M059J (cell line): ENCODE results near the gene PTPRT. TPM values are rescaled to one million over a fixed set of nuclear protein-coding genes. Genes with fewer than 3 reads are reported as not detected.

ENCODE experiments used
- DNase-seq: peaks from one replicate; pipeline ENCODE4 v3.0.0-alpha.2; 2012; ENCODE audit warnings: low read depth
- total RNA-seq: library from RNA; depleted of rRNA; stranded (reverse); fragments of >200 nt; shearing (Covaris generic); gene quantifications from 2 replicates; pipeline ENCODE4 v1.2.3, GENCODE V29; 2014

PTPRT gene
- total RNA-seq, 1 experiment from 2014 or later: not detected

DNA sequence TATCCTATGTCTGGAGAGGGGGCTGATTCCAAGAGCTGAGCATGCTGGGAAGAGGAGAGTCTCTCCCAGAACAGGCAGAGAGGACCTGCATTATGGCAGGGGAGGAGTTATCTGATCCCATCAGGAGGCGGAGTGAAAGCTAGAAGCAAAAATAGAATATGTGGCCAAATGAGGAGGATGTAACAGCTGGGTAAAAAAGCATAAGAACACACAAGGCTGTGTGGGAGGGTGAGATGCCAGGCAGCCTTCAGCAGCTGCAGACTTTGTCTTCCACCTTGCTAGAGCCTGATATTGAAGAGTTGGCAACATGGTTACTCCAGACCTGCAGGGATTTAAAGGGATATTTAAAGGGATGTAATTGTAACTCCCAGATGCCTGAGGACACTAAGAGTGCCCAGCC, 167.1 kb downstream of the PTPRT start:
- DNase-seq: no peak

DNA sequence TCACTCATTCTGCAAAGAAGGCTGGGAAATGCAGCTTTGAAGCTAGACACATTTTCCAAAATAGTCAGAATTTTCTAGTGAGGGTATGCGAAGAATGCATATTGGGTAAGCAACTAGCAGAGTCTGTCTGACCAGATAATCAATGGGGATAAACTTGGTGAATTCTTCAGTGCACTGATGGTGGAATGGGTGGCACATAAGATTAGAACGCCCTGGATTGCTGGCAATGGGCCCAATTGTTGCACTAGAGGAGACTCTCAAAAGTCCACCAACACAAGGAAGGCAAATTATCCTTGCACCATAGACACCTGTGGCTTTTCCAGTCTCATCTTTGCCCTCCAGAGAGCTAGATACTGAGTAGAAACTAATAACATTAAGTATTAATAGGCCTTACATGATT, 167.6 kb downstream of the PTPRT start:
- no peak for DNase-seq

DNA sequence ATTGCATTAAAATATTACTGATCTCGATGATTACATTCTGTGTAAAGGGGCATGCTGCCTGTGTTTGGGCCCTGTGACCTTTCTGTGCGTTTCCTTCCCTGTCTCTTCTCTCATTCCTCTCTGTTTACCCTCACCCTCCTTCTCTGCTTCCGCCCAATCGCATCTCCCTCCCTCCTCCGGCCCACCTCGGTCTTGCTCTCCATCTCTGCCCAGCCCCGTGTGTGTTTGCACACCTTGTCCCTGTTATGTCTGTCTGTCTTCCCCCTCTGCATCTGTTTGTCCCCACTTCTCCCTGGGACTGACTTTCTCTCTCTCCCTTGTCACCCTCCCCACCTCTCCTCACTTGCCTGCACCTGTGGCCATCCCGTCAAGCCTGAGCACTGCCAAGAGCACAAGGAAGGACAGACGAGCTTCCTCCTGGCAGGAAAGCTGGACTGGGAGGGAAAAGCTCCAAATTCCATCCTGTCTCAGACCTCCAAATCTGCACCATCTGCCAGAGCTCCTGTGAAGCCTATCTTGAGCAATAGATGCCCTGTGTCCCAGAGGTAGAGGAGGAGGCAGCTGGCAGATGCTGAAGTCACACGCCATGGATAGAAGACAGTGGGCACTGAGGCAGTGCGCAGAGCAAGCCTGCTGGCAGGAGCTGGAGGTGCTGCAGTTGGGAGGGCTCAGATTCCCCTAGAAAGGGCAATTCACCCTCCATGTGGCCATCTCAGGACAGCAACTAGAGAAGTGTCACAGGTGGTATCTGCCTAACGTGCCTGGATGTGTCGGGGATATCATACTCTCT, 172.3 kb downstream of the PTPRT start:
- no peak for DNase-seq

DNA sequence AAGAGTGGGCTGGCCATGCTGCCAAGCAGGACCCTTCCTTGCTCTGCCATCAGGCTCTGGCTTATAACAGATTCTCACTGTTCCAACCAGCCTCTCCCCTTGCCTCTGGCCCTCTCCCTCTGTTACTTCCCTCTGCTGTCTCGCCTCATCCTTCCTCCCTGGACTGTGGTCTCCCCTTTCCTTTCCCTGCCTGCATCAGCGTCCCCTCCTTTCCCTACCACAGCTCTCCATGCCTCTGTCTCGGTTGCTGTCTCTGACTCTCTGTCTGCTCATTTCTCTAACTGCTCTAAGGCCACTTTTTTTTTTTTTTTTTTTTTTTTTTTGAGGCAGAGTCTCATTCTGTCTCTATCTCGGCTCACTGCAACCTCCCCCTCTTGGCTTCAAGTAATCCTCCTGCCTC, 173.4 kb downstream of the PTPRT start:
- no peak for DNase-seq

DNA sequence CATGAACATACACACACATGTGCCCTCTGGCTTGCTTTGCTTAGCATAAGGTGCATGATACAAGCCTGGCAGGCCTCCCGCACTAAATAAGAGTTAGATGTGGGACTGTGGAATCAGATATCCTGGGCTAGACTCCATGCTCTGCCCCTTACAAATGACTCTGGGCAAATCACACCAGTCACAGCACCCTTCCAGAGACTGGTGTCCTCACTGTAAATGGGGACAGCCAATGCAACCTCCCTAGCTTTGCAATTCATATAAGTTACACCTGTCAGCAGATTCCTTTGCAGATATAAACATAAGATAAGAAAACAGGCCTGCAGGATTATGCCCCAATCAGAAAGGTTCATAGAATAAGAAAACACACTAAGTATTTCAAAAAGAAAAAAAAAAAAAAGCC, 174.1 kb downstream of the PTPRT start:
- DNase-seq: no peak

DNA sequence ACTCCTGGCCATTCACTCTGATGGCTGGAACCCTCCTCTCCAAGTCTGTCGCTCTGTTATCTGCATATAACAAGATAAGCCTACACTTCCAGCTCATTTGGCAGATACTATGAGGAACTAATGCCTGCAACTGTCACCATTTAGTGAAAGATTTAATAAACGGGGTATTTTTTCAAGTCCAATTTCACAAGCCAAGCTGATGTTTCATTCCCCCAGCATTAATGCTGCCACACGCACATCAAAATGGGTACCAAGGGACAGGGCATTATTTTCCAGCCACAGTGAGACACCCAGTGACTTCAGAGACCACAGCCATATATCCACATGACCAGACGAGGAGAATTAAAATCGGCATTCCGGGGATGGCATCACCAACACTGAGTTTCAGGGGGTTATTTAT, 175.5 kb downstream of the PTPRT start:
- no peak for DNase-seq

DNA sequence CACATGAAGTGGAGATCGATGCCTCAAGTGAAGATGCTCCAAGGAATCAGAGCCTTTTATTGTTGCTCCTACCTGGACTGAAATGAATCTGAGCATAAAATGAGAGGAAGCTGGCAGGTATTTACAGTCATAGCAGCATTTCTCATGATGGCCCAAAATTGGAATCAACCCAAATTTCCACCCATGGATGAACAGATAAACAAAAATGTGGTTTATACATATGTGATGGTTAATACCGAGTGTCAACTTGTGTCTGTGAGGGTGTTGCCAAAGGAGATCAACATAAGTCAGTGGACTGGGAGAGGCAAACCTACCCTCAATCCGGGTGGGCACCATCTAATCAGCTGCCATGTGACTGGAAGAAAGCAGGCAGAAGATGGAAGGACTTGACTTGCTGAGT, 178.2 kb downstream of the PTPRT start:
- DNase-seq: no peak

DNA sequence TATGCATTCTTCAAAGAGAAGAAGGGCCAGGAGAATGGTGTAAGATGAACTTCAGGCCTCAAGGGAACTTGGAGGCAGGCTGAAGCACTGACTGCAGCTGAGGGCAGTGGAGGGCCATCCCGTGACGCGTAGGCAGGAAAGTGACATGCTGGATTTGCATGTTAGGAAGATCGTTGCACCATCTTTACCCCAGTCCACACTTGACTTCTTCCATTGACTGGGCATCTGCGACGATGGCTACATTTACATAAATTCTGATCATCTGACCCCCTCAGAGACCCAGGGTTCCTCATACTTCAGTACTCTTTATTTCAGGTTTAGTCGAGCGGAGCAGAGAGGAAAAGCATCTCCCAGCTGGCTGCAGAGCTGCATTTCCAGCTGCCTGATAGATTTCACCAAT, 180.2 kb downstream of the PTPRT start:
- no peak for DNase-seq

DNA sequence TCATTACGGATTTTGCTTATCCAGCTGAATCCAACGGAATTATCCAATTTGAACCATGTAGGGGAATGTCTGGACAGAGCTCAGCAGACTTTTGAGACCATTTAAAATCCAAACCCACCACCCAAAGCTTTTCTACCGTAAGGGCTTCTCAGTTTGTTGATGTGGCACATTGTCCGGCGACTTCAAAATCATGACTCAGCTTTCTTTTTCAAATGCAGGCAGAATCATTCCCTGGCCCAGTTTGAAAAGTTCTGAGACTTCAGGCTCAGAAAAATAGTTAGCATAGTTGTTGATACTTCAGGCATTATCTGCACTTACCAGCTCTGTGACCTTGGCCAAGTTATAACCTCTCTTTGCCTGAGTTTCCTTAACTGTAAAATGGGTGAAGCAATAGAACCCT, 182.2 kb downstream of the PTPRT start:
- DNase-seq: no peak

DNA sequence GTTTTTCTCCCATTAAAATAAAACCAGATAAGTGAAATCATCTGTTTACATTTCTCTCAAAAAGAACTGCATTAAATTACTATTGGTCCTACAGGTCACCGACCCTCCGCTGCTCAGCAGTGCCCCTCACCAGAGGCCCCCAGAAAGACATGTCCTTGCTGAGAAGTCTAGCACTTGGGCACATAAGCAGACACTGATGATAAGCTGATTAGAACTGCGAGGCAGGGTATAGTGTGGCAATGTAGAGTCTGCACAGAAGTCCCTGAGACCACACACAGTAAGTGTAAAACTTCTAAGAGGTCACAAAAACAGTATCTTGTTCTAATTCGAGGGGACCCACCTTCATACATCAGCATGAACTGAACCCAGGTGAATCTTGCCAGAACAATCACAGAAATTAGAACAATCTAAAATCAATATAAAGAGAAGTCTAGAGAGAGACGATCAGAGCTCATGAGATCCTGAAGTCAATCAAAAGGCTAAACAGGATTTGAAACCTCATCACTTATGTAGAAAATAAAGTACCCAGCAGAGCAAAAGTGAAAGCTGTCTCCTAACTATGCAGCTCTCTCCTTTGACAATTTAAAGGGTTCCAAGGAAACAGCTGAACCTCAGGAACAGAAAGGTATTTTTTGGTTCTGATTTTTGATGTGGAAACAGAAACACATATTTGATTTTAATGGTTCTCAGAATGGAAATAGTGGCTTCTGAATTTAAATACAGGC, 182.9 kb downstream of the PTPRT start:
- DNase-seq: no peak

DNA sequence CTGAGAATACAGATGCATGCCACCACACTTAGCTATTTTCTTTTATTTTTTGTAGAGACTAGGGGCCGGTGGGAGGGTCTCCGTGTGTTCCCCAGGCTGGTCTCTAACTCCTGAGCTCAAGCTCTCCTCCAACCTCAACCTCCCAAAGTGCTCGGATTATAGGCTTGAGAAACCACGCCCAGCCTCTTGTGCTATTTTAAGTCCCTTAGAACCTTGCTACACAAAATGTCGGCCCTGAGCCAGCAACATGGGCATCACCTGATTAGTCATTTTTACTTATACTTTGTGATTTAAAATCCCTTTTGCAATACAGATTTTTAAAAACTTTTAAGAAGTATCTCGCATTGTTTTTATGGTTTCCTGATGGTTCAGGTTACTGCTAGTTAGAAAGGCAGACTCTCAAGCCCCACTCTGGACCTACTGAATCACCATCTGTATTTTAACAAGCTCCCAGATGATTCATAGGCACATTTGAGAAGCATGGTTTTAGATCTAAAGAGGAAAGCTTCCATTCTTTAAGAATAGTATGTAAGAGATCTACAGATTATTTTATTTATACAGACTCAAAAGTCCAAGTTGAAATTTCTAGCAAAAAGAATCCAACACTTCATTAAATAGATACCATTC, 186.3 kb downstream of the PTPRT start:
- DNase-seq: no peak

DNA sequence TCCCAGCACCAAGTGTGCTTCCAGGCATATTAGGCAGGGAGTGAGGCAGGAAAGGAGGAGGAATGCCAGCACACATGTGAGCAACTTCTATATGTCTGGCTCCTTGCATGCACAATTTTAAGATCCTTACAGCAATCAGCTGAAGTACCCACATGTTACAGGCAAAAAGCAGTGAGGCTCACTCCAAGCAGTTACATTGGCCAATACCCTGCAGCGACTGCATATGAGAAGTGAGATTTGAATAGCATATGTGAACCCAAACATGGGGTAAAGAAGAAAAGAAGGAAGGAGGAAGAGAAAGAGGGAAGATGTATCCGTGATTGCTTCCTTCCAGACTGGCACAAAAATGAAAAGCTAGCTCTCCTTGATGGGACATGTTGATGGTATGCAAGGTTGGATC, 193.6 kb downstream of the PTPRT start:
- no peak for DNase-seq

DNA sequence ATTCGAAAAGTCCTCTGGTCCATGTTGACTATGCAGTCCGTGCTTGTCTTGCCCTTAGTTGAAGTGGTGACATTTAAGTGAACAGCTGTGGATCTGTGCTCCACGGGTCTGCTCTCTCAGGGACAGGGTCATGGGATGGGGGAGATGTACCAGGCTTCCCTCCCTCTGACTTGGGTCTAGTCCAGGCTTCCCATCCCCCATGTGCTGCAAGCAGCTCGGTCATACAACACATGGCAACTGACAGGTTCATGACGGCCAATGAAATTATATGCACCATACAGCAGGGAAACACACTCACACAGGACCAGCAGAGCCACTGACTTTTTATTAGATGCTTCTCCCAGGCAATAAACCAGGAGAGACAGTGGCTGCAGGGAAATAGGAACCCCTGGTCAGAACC, 201.4 kb downstream of the PTPRT start:
- DNase-seq: no peak

DNA sequence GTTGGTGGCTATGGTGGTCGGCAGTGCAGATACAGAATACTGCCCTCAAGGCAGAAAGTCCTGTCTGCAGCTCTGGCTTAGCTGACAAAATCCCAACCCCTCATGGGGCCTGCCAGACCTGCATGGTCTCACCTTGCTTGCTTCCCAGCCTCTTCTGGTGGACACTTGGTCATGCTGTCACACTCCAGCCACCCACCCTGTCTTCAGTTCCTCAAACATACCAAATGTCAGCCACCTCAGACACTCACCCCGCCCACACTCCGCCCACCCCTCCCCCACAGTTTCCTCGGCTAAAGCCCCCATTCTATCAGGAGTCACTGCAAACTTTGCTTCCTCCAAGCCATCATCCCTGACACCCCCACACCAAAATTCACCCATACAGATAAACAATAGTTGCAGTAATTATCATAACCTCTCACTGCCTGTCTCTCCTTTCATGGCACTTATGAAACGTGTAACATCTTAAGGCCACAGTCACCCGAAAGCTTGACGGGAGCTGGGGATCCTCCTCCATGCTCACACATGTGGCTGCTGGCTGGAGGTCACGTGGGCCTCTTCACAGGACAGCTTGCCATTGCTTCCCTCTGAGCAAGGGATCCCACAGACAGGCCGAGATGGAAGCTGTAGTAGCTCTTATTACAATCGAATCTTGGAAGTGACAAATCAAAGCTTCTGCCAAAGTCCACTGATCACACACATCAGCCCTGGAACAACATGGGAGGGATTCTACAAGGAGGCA, 202.2 kb downstream of the PTPRT start:
- no peak for DNase-seq

DNA sequence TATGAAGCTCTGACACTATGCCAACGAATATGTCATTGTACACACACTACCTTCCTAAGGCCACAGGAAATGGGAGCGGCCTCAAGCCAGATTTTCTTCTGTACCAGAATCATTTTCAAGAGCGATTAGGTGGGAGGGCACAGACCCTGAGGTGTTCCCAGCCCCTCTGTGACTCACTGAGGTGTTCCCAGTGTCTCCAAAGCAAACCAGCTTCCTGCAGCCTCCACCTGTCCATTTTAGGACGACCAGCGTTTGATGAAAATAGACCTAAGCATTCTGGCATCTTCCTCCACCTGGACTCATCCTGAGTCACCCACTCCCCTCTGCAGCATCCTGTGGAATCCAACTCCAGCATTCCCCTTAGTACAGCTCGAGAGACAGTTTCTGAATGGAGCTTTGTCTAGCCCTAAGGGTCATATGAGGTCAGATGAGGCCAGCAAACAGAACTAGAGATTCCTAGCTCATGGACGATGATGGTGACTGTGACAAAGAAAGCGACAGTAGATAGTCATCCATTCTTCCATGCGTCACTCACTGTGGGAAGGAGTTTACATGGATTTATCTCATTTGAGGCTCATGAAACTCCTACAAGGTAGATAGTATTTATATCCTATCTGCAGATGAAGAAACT, 203.4 kb downstream of the PTPRT start:
- no peak for DNase-seq

DNA sequence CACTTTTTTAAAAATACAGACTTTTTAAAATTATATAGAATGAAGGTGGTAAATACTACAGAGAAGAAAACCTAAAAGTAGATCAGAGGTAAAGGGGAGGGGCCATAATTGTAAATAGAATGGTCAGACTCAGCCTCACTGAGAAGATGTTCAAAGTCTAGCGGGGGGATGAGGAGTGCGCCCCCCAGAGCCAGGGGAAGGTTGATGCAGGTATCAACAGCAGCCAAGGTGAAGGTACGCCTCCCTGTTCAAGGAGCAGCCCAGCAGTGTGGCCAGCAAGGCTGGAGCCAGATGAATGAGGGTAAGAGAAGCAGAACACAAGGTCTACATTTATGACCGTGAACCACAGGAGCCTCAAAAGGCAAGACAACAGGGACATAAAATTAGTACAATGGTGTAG, 204.1 kb downstream of the PTPRT start:
- no peak for DNase-seq

DNA sequence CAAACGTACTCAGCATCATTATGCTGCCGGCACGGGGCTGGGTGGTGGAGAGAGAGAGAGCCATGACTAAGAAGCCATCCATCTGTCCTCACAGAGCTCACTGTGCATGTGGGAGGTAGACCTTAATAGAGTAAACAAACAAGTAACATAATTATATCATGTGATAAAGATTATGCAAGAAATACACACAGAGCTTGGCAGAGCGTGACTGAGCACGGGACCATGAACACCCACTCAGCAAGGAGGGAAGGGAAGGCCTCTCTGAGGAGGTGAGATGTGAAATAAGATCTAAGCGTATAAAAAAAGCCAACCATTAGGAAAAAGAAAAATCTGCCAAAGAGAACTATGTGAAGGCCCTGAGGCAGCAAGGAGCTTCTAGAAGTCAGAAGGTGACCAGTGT, 207.5 kb downstream of the PTPRT start:
- no peak for DNase-seq

DNA sequence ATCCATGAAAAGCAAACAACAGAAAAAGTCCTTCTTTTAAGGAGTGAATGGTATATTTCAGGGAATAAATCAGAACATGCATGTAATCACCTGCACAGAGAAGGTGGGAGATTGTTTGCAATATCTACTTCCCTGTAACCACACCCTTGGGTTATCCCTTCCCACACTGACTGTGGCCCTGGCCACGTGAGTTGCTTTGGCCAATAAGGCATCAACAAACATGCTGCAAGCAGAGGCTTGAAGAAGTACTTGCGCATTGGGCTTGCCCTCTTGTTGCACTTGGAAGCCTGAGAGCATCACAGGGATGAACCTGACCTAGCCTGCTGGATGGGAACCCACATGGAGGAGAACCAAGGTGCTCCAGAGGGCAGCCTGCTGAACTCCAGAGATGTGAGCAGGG, 208.5 kb downstream of the PTPRT start:
- DNase-seq: no peak

DNA sequence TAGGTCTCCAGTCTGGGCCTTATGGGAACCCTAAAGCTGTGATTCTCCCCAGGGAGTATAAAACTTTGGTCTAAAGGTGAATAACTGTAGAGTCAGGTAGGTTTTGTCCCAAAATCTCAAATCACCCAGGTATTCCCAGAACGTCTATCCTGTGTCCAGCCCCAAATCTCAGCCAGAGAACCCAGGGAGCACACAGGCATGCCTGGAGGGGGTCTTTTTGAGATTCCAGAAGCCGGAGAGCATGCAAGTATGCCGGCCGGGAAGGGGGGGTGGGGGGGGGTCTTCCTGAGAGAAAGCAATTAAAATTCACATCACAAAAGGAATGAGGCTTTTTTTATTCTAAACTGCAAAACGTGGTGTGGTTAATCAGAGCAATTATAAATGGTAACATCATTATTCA, 210.0 kb downstream of the PTPRT start:
- no peak for DNase-seq

DNA sequence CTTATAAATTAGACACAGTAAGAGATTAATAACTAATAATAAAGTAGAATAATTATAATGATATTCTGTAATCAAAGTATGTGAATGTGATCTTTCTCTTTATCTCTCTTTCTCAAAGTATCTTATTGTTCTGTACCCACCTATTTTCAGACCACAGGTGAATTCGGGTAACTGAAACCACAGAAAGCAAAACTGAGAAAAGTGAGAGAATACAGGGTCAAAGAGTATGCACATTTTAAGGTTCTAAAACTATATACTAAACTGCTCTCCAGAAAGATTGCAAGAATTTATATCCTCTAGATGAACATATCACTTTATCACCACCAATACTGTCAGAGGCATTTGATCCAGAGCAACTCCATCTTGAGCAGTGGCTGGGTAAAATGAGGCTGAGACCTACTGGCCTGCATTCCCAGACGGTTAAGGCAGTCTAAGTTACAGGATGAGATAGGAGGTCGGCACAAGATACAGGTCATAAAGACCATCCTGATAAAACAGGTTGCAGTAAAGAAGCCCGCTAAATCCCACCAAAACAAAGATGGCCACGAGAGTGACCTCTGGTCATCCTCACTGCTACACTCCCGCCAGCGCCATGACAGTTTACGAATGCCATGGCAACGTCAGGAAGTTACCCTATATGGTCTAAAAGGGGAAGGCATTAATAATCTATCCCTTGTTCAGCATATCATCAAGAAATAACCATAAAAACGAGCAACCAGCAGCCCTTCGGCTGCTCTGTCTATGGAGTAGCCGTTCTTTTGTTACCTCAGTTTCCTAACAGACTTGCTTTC, 211.3 kb downstream of the PTPRT start:
- DNase-seq: no peak

DNA sequence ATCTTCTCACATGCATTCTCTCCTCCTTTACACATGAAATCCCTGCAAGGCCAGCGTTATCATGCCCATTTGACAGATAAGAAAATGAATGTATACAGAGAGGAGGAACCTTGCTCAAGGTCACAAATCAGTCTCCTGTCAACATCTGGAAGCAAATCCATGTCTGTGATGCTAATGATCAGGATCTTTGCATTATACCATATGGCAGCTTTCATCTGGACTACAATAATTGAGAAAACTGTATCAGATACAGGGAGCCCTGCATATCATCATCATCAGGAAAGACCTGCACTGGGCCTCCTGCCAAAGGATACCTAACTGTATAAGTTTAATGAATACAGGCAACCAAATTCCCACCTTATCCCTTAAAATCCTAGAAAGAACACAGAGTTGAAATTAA, 213.7 kb downstream of the PTPRT start:
- no peak for DNase-seq
